HUDEP-2 (cell line): ENCODE results near the gene ZNF69.
"Not testable (repeated sequence)": the region's sequence is repeated elsewhere in the genome, so short reads cannot be mapped to it uniquely, and the experiment has no call there.

Experiments used
- DNase-seq, 76 experiments: peaks; one replicate each; lab custom pipeline; 2025; ENCODE audit not compliant: unreplicated experiment in 76 of 76; lab: John Stamatoyannopoulos, UW

ZNF69 gene

DNA sequence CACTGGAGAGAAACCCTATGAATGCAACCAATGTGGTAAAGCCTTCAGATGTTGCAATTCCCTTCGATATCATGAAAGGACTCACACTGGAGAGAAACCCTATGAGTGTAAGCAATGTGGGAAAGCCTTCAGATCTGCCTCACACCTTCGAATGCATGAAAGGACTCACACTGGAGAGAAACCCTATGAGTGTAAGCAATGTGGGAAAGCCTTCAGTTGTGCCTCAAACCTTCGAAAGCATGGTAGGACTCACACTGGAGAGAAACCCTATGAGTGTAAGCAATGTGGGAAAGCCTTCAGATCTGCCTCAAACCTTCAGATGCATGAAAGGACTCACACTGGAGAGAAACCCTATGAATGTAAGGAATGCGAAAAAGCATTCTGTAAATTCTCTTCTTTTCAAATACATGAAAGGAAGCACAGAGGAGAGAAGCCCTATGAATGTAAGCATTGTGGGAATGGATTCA lies 62.1 kb downstream of the ZNF69 start:
- DNase-seq: not testable (repeated sequence)

DNA sequence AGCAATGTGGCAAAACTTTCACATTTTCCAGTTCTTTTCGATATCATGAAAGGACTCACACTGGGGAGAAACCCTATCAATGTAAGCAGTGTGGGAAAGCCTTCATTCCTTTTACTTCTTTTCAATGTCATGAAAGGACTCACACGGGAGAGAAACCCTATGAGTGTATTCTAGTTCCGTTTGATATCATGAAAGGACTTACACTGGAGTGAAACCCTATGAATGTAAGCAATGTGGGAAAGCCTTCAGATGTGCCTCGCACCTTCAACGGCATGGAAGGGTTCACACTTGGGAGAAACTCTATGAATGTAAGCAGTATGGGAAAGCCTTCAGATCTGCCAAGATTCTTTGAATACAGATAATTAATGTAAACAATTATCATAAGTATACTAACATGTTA lies 62.7 kb downstream of the ZNF69 start:
- DNase-seq: no peak
